CD4-positive, alpha-beta T cell treated with Interferon gamma for 1 hour (primary cell): ENCODE results near the gene CHRNA1.
A peak's percentile ranks its signal among the peaks of the same experiment; 100 is the strongest.

ENCODE experiments used
- DNase-seq: peaks from one replicate; pipeline ENCODE4 v3.0.0-alpha.2; 2020

The CHRNA1 gene

GRCh38 chr2:174759381-174760065, 4.7 kb downstream of the CHRNA1 start:
- DNase-seq, result no peak

GRCh38 chr2:174756743-174757142, 7.5 kb downstream of the CHRNA1 start:
- no peak for DNase-seq

GRCh38 chr2:174753038-174753633, 11.1 kb downstream of the CHRNA1 start:
- peak; percentile 62 for DNase-seq

- DNase-seq, result peak; percentile 28
These were observed 11.8 kb downstream of the CHRNA1 start for GRCh38 chr2:174752403-174753037.

GRCh38 chr2:174750923-174751441, 13.3 kb downstream of the CHRNA1 start:
- DNase-seq, result peak; percentile 54

GRCh38 chr2:174749793-174750192, 14.5 kb downstream of the CHRNA1 start:
- peak; percentile 29 for DNase-seq

- DNase-seq, result peak; percentile 56
These were observed 15.3 kb downstream of the CHRNA1 start for GRCh38 chr2:174748948-174749347.

GRCh38 chr2:174745142-174745541, 19.1 kb downstream of the CHRNA1 start:
- no peak for DNase-seq

GRCh38 chr2:174744111-174744510, 20.2 kb downstream of the CHRNA1 start:
- no peak for DNase-seq

GRCh38 chr2:174740721-174741120, 23.6 kb downstream of the CHRNA1 start:
- no peak for DNase-seq

- DNase-seq, result no peak
These were observed 25.4 kb downstream of the CHRNA1 start for GRCh38 chr2:174738841-174739240.

GRCh38 chr2:174731546-174731945, 32.7 kb downstream of the CHRNA1 start:
- DNase-seq, result no peak

GRCh38 chr2:174730698-174731018, 33.6 kb downstream of the CHRNA1 start:
- DNase-seq, result no peak

GRCh38 chr2:174729797-174730697, 34.2 kb downstream of the CHRNA1 start:
- DNase-seq, result no peak

- no peak for DNase-seq
These were observed 36.2 kb downstream of the CHRNA1 start for GRCh38 chr2:174728096-174728495.

GRCh38 chr2:174726212-174726611, 38.1 kb downstream of the CHRNA1 start:
- DNase-seq, result no peak

GRCh38 chr2:174722942-174723592, 41.2 kb downstream of the CHRNA1 start:
- no peak for DNase-seq

GRCh38 chr2:174719016-174719415, 45.3 kb downstream of the CHRNA1 start:
- DNase-seq, result no peak

GRCh38 chr2:174718591-174718990, 45.7 kb downstream of the CHRNA1 start:
- no peak for DNase-seq

- DNase-seq, result no peak
These were observed 46.4 kb downstream of the CHRNA1 start for GRCh38 chr2:174717916-174718315.

- no peak for DNase-seq
These were observed 47.0 kb downstream of the CHRNA1 start for GRCh38 chr2:174717273-174717672.

GRCh38 chr2:174716785-174717184, 47.5 kb downstream of the CHRNA1 start:
- DNase-seq, result no peak

- DNase-seq, result no peak
These were observed 50.6 kb downstream of the CHRNA1 start for GRCh38 chr2:174713686-174714085.
